ENCODE data around the gene RUVBL1. TPM values are rescaled to one million over a fixed set of nuclear protein-coding genes. Genes with fewer than 3 reads are reported as not detected.
A peak's percentile ranks its signal among the peaks of the same experiment; 100 is the strongest.

RUVBL1 gene
- total RNA-seq, 1 donor, result 50.6 TPM

DNA sequence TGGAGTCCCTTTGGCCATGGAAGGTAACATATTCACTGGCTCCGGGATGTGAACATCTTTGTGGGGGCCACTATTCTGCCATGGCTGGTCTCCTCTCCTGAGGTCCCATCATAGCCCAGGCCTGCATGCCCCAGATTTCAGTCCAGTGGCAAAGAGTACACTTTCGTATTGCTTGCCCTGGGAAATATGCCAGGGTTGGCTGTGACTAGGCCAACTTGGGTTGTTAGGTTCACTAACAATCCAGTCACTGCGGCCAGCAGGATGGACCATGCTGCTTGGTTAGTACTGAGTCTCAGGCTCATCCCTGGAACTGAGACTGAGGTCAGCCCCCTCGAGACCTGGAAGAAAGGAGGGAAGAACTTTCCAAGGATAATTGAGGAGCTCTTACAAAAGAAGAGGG is 19.9 kb upstream of the RUVBL1 start:
- no peak overlapping the region for H3K4me3 ChIP-seq (ENCODE audit: low read depth, low read length)
- DNase-seq (ENCODE audit: low read depth), result no peak
- TF ChIP-seq, protein P1, sequence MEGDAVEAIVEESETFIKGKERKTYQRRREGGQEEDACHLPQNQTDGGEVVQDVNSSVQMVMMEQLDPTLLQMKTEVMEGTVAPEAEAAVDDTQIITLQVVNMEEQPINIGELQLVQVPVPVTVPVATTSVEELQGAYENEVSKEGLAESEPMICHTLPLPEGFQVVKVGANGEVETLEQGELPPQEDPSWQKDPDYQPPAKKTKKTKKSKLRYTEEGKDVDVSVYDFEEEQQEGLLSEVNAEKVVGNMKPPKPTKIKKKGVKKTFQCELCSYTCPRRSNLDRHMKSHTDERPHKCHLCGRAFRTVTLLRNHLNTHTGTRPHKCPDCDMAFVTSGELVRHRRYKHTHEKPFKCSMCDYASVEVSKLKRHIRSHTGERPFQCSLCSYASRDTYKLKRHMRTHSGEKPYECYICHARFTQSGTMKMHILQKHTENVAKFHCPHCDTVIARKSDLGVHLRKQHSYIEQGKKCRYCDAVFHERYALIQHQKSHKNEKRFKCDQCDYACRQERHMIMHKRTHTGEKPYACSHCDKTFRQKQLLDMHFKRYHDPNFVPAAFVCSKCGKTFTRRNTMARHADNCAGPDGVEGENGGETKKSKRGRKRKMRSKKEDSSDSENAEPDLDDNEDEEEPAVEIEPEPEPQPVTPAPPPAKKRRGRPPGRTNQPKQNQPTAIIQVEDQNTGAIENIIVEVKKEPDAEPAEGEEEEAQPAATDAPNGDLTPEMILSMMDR (IDR thresholded peaks at IDR 0.05; ENCODE audit: insufficient read depth, low read length), result no peak

- H3K4me3 ChIP-seq (ENCODE audit: low read depth, low read length), result no peak overlapping the region
- peak; percentile 79 for DNase-seq (ENCODE audit: low read depth)
- TF ChIP-seq, protein P1 (IDR thresholded peaks at IDR 0.05; ENCODE audit: insufficient read depth, low read length), result peak; percentile 76
Measured at GRCh38 chr3:128133273-128133883, 9.8 kb upstream of the RUVBL1 start.

DNA sequence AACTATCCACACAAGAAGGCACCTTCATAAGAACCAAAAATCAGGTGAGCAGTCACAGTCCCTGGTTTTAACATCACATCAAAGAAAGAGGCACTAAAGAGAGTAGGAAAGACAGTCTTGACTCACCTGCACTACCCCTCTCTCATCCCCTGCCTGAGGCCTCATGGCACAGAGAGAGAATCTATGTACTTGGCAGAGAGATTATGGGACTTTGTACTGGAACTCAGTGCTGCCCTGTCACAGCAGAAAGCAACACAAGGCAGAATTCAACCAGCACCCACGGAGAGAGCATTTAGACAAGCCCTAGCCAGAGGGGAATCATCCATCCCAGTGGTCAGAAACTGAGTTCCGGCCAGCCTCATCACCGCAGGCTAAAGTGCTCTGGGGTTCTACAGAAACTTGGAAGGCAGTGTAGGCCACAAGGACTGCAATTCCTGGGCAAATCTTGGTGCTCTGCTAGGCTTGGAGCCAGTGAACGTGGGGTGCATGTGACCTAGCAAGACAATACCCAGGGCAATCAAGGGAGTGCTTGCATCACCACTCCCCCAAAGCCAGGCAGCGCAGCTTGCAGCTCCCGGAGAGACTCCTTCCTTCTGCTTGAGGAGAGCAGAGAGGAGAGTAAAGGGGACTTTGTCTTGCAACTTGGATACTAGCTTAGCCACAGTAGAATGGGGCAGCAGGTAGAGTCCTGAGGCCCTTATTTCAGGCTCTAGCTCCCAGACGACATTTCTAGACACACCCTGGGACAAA is 8.5 kb upstream of the RUVBL1 start:
- no peak for DNase-seq (ENCODE audit: low read depth)
- no peak overlapping the region for H3K4me3 ChIP-seq (ENCODE audit: low read depth, low read length)
- TF ChIP-seq, protein P1 (IDR thresholded peaks at IDR 0.05; ENCODE audit: insufficient read depth, low read length), result no peak

DNA sequence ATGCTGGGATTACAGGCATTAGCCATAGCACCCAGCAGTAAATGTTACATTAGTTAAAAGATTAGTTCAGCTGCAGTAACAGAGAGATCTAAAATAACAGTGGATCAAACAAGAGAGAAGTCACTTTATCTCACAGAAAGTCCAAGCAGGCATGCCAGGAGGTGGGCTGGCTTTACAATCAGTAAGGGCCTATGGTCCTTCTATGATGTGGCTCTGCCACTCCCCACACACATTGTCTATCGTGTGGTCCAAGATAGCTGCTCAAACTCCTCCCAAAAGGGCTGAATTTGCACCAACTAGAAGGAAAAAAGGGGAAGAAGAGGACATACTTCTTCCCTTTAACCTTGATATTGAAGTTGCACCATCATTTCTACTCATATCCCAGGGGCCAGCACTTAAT is 4.6 kb upstream of the RUVBL1 start:
- H3K4me3 ChIP-seq (ENCODE audit: low read depth, low read length), result no peak overlapping the region
- TF ChIP-seq, protein P1 (IDR thresholded peaks at IDR 0.05; ENCODE audit: insufficient read depth, low read length), result no peak
- no peak for DNase-seq (ENCODE audit: low read depth)

GRCh38 chr3:128127236-128127635 is 3.6 kb upstream of the RUVBL1 start:
- DNase-seq (ENCODE audit: low read depth), result no peak
- TF ChIP-seq, protein P1 (IDR thresholded peaks at IDR 0.05; ENCODE audit: insufficient read depth, low read length), result no peak
- H3K4me3 ChIP-seq (ENCODE audit: low read depth, low read length), result no peak overlapping the region

DNA sequence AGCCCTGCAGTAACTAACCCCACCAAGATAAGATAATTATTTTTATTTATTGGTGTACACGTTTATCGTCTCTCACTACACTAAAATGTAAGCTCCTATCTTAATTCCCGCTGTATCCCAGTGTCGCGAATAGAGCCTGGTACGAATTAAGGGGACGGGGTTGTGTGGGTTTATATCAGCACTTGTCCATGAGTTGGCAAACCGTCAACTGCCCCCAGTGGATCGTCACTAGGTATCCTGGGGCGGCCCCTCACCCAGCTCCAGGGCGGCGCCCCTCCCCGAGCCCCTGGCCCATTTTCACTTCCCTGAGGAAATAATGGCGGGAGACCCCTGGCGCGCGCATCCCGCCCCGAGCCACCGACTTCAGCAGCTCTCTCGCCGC is 465 bp downstream of the RUVBL1 start:
- H3K4me3 ChIP-seq (ENCODE audit: low read depth, low read length), result peak overlapping the region; percentile 98
- DNase-seq (ENCODE audit: low read depth), result no peak

More for the DNA sequence above, 465 bp downstream of the RUVBL1 start:
- TF ChIP-seq, protein P1 (IDR thresholded peaks at IDR 0.05; ENCODE audit: insufficient read depth, low read length), result no peak

Data from fibroblast of the aortic adventitia (primary cell).